Measurements from ENCODE around the gene CCPG1. TPM values are rescaled to one million over a fixed set of nuclear protein-coding genes. Genes with fewer than 3 reads are reported as not detected.

The CCPG1 gene
- total and polyA plus RNA-seq, 10 of the 15 experiments (the other 5 are each of a cell fraction or from before 2014, with no cell fraction given): 5.1 to 15.8 (median 10.0) TPM

DNA sequence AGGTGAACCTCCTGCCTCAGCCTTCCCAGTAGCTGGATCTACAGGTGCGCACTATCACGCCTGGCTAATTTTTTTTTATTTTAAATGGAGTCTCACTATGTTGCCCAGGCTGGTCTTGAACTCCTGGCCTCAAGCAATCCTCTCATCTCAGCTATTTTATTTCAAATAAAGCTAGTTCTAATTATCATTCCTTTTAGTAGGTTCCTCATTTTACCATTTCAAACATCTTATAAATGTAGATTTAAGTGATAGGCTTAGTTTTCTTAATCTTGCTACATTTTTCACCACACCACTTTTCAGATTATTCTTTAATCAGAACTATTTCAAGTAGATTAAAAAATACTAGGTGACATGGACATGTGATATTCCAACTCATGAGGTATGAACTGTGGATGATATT is 58.9 kb downstream of the CCPG1 start (continued):
- TF ChIP-seq, protein P1, sequence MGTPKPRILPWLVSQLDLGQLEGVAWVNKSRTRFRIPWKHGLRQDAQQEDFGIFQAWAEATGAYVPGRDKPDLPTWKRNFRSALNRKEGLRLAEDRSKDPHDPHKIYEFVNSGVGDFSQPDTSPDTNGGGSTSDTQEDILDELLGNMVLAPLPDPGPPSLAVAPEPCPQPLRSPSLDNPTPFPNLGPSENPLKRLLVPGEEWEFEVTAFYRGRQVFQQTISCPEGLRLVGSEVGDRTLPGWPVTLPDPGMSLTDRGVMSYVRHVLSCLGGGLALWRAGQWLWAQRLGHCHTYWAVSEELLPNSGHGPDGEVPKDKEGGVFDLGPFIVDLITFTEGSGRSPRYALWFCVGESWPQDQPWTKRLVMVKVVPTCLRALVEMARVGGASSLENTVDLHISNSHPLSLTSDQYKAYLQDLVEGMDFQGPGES (IDR thresholded peaks at IDR 0.05): no peak
- no peak for TF ChIP-seq TCF12 (IDR thresholded peaks at IDR 0.05; ENCODE audit: low read depth, low read length)
- no peak for TF ChIP-seq HCFC1 (IDR thresholded peaks at IDR 0.05; ENCODE audit: low read length)
- TF ChIP-seq ZBED1 (IDR thresholded peaks at IDR 0.05; ENCODE audit: borderline replicate concordance): no peak
- TF ChIP-seq, protein P2, sequence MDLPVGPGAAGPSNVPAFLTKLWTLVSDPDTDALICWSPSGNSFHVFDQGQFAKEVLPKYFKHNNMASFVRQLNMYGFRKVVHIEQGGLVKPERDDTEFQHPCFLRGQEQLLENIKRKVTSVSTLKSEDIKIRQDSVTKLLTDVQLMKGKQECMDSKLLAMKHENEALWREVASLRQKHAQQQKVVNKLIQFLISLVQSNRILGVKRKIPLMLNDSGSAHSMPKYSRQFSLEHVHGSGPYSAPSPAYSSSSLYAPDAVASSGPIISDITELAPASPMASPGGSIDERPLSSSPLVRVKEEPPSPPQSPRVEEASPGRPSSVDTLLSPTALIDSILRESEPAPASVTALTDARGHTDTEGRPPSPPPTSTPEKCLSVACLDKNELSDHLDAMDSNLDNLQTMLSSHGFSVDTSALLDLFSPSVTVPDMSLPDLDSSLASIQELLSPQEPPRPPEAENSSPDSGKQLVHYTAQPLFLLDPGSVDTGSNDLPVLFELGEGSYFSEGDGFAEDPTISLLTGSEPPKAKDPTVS (IDR thresholded peaks at IDR 0.05; ENCODE audit: low read depth, low read length): no peak
- no peak for TF ChIP-seq EGR1 (IDR thresholded peaks at IDR 0.05; ENCODE audit: borderline replicate concordance in 1 of 2, low read depth in 2 of 2, low read length in 2 of 2)
- TF ChIP-seq ZNF217 (IDR thresholded peaks at IDR 0.05): no peak
- no peak for TF ChIP-seq BRCA1 (IDR thresholded peaks at IDR 0.05; ENCODE audit: low read depth, low read length)
- no peak for TF ChIP-seq RAD21 (IDR thresholded peaks at IDR 0.05; ENCODE audit: insufficient read depth, low read depth, low read length)

DNA sequence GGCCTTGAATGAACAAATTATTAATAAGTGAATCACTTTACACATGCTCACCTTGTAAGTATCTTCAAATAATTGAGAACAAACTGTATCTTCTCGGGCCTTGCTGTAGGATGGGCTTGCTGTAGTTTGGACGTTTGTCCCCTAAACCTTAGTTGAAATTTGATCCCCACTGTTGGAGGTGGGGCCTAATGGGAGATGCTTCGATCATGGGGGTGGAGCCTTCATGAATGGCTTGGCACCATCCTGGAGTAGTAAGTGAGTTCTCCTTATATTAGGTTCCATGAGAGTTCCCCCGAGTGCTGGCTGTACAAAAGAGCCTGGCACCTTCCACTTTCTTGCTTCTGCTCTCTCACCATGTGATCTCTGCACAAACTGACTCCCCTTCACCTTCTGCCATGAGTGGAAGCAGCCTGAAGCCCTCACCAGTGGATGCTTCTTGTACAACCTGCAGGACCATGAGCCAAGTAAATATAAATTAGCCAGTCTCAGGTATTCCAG is 59.8 kb downstream of the CCPG1 start:
- POLR2A ChIA-PET: no interaction called here
- H3K4me3 ChIP-seq: no peak overlapping the region
- 92% methylated on average over 4 of the region's 4 CpGs for WGBS (ENCODE audit: insufficient coverage, insufficient replicate concordance, low lambda C conversion rate, missing lambda C conversion rate)
- no peak for TF ChIP-seq RELA (IDR thresholded peaks at IDR 0.05; ENCODE audit: borderline replicate concordance, partially characterized antibody)
- no peak for TF ChIP-seq CREM (IDR thresholded peaks at IDR 0.05; ENCODE audit: low read depth)
- no peak for TF ChIP-seq RUNX3 (IDR thresholded peaks at IDR 0.05; ENCODE audit: low read length)
- TF ChIP-seq, protein P3, sequence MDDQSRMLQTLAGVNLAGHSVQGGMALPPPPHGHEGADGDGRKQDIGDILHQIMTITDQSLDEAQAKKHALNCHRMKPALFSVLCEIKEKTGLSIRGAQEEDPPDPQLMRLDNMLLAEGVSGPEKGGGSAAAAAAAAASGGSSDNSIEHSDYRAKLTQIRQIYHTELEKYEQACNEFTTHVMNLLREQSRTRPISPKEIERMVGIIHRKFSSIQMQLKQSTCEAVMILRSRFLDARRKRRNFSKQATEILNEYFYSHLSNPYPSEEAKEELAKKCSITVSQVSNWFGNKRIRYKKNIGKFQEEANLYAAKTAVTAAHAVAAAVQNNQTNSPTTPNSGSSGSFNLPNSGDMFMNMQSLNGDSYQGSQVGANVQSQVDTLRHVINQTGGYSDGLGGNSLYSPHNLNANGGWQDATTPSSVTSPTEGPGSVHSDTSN (IDR thresholded peaks at IDR 0.05; ENCODE audit: insufficient replicate concordance, low read depth, low read length): no peak
- TF ChIP-seq, protein P4, sequence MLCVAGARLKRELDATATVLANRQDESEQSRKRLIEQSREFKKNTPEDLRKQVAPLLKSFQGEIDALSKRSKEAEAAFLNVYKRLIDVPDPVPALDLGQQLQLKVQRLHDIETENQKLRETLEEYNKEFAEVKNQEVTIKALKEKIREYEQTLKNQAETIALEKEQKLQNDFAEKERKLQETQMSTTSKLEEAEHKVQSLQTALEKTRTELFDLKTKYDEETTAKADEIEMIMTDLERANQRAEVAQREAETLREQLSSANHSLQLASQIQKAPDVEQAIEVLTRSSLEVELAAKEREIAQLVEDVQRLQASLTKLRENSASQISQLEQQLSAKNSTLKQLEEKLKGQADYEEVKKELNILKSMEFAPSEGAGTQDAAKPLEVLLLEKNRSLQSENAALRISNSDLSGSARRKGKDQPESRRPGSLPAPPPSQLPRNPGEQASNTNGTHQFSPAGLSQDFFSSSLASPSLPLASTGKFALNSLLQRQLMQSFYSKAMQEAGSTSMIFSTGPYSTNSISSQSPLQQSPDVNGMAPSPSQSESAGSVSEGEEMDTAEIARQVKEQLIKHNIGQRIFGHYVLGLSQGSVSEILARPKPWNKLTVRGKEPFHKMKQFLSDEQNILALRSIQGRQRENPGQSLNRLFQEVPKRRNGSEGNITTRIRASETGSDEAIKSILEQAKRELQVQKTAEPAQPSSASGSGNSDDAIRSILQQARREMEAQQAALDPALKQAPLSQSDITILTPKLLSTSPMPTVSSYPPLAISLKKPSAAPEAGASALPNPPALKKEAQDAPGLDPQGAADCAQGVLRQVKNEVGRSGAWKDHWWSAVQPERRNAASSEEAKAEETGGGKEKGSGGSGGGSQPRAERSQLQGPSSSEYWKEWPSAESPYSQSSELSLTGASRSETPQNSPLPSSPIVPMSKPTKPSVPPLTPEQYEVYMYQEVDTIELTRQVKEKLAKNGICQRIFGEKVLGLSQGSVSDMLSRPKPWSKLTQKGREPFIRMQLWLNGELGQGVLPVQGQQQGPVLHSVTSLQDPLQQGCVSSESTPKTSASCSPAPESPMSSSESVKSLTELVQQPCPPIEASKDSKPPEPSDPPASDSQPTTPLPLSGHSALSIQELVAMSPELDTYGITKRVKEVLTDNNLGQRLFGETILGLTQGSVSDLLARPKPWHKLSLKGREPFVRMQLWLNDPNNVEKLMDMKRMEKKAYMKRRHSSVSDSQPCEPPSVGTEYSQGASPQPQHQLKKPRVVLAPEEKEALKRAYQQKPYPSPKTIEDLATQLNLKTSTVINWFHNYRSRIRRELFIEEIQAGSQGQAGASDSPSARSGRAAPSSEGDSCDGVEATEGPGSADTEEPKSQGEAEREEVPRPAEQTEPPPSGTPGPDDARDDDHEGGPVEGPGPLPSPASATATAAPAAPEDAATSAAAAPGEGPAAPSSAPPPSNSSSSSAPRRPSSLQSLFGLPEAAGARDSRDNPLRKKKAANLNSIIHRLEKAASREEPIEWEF (IDR thresholded peaks at IDR 0.05; ENCODE audit: insufficient replicate concordance, low read depth, low read length): no peak
- no peak for TF ChIP-seq SPI1 (IDR thresholded peaks at IDR 0.05; ENCODE audit: borderline replicate concordance, insufficient read depth, low read depth, low read length)

More for the DNA sequence above, 59.8 kb downstream of the CCPG1 start:
- Histone ChIP-seq H3K9ac (ENCODE audit: control insufficient read depth, insufficient read depth, low read length) (no peak overlapping the region), H3K36me3 (ENCODE audit: control insufficient read depth in 2 of 2, insufficient read depth in 2 of 2, low read length in 1 of 2) (peaks cover 0 to 7% of the 10 kb centered on the region in 2 experiments; a peak in 1 of 4 replicates), H4K20me1 (ENCODE audit: control insufficient read depth, insufficient read depth) (no peaks in the 10 kb centered on the region), H3K79me2 (ENCODE audit: control insufficient read depth, insufficient read depth, low read length) (no peaks in the 10 kb centered on the region), H2AFZ (ENCODE audit: control insufficient read depth, low read depth, low read length) (no peak overlapping the region), H3K27me3 (replicated peaks in 1 of 2; ENCODE audit: control insufficient read depth in 2 of 2, insufficient read depth in 2 of 2, low read length in 1 of 2) (no peaks in the 10 kb centered on the region), H3K27ac (ENCODE audit: control insufficient read depth, insufficient read depth) (no peak overlapping the region), H3K4me2 (ENCODE audit: control insufficient read depth, insufficient read depth) (no peak overlapping the region), H3K9me3 (replicated peaks; ENCODE audit: control insufficient read depth, insufficient read depth, low read length) (no peaks in the 10 kb centered on the region), H3K4me1 (ENCODE audit: control insufficient read depth, insufficient read depth, low read length) (no peaks in the 10 kb centered on the region)
- FAIRE-seq (no peak), DNase-seq (ENCODE audit: low read depth, low spot score) (no peak), ATAC-seq (no peak)
- SMC1A ChIA-PET (ENCODE audit: uncharacterized antibody, unreplicated experiment): no interaction called here
- CTCF ChIA-PET: interaction anchor here (1.4 to 2.0 kb wide), 2 partner anchors 11 to 60 kb away, joined by 3 to 6 read pairs; partner anchors contain the start of gene PIERCE2
- RAD21 ChIA-PET (ENCODE audit: unreplicated experiment): no interaction called here
- BruUV-seq (replicated peaks): no TSS peak
- in situ Hi-C loops (cut with MboI) (no loop called here), intact Hi-C loops (cut with micrococcal nuclease; ENCODE audit: unreplicated experiment) (no loop called here)

All from GM12878 (cell line).